HepG2 (cell line): ENCODE measurements around the gene IL36A. TPM values are rescaled to one million over a fixed set of nuclear protein-coding genes. Genes with fewer than 3 reads are reported as not detected.

Experiments used
- ATAC-seq: fragments of 200-7000 bp; cut with Tn5 transposase; 3 replicates; pipeline ENCODE4 v1.9.1; 2020; ENCODE audit warnings: mild to moderate bottlenecking, moderate library complexity
- BruUV-seq: library from RNA; stranded (reverse); fragments of 400-500 nt; replicated peaks from 2 replicates; lab custom pipeline; 2021; lab: Mats Ljungman, UMichigan
- CTCF ChIA-PET: fragments of 300-600 bp; formaldehyde crosslinking; extraction: SDS; loops from one replicate; lab custom pipeline; 2021; ENCODE audit warnings: low total read pairs, inconsistent platforms, low intra/inter-chr PET ratio; lab: Yijun Ruan, JAX
- POLR2A ChIA-PET: fragments of 350-600 bp; sonication (Branson Sonifier 250); formaldehyde crosslinking; loops from one replicate; lab custom pipeline; 2020; ENCODE audit warnings: antibody characterized with exemption, inconsistent platforms; lab: Yijun Ruan, JAX
- DNase-seq: peaks from one replicate; pipeline ENCODE4 v3.0.0-alpha.2; 2015; ENCODE audit warnings: low spot score
- FAIRE-seq: peaks from 3 replicates; lab custom pipeline; 2011; peaks lifted over from hg19 to GRCh38; lab: Jason Lieb, UNC
- H2AFZ ChIP-seq: one replicate; pipeline ENCODE4 v1.6.1; 2011; ENCODE audit warnings: low read length, inconsistent platforms
- H3K27ac ChIP-seq: fragments of 300-600 bp; 3 replicates; pipeline ENCODE4 v1.8.0; 2011; ENCODE audit warnings: mixed run types, mild to moderate bottlenecking, mixed read lengths, low read length, inconsistent platforms; ENCODE audit not compliant: insufficient read depth; ENCODE audit errors: extremely low read length
- H3K27me3 ChIP-seq, 2 experiments: fragments of 200-600 bp in 1 of 2; 2 replicates in 1 of 2; 3 replicates in 1 of 2; pipeline versions ENCODE4 v1.6.0 to v1.8.0; 2011; ENCODE audit warnings: low read length in 2 of 2, mild to moderate bottlenecking in 2 of 2, moderate library complexity in 2 of 2, inconsistent platforms in 1 of 2; ENCODE audit not compliant: insufficient read depth in 2 of 2, control insufficient read depth in 1 of 2
- H3K36me3 ChIP-seq, 2 experiments: fragments of 200-600 bp in 1 of 2; replicated peaks in 1 of 2; 2 replicates in 1 of 2; 3 replicates in 1 of 2; pipeline versions ENCODE4 v1.5.1 to v1.8.0; 2011; ENCODE audit warnings: low read length in 2 of 2, inconsistent platforms in 1 of 2; ENCODE audit not compliant: insufficient read depth in 2 of 2, control insufficient read depth in 1 of 2
- H3K4me1 ChIP-seq: 2 replicates; pipeline ENCODE4 v1.5.1; 2012; ENCODE audit warnings: low read length, inconsistent platforms; ENCODE audit not compliant: insufficient read depth
- H3K4me2 ChIP-seq: 2 replicates; pipeline ENCODE4 v1.6.0; 2011; ENCODE audit warnings: low read depth, low read length, inconsistent platforms
- H3K4me3 ChIP-seq, 3 experiments: fragments of 200-600 bp in 1 of 3; sonication (generic), shearing (Covaris generic) in 1 of 3; replicated peaks in 1 of 3; 2 replicates each; pipeline ENCODE4 v1.5.1; 2011 to 2016; ENCODE audit warnings: low read length in 3 of 3, inconsistent platforms in 2 of 3, low read depth in 2 of 3, mild to moderate bottlenecking in 2 of 3, control low read depth in 1 of 3, mixed read lengths in 1 of 3; ENCODE audit not compliant: insufficient read depth in 1 of 3
- H3K79me2 ChIP-seq: one replicate; pipeline ENCODE4 v1.6.1; 2011; ENCODE audit warnings: low read length, inconsistent platforms; ENCODE audit not compliant: insufficient read depth
- H3K9ac ChIP-seq: 2 replicates; pipeline ENCODE4 v1.6.0; 2011; ENCODE audit warnings: mild to moderate bottlenecking, low read depth, low read length, inconsistent platforms; ENCODE audit not compliant: insufficient read depth
- H3K9me3 ChIP-seq: 2 replicates; pipeline ENCODE4 v1.5.1; 2012; ENCODE audit warnings: mild to moderate bottlenecking, low read length
- H4K20me1 ChIP-seq: 2 replicates; pipeline ENCODE4 v1.6.0; 2011; ENCODE audit warnings: inconsistent platforms, mild to moderate bottlenecking, low read length, moderate library complexity; ENCODE audit not compliant: insufficient read depth
- ARNTL ChIP-seq: sonication (generic); formaldehyde crosslinking; IDR thresholded peaks from 2 replicates; pipeline ENCODE4 v1.4.0; 2020; ENCODE audit warnings: mild to moderate bottlenecking, missing genetic modification reagents
- CHD2 ChIP-seq: IDR thresholded peaks from 2 replicates; pipeline ENCODE4 v1.6.1; 2011; ENCODE audit warnings: low read depth, low read length, improper control_type of control experiment
- DBP ChIP-seq: sonication (generic); formaldehyde crosslinking; IDR thresholded peaks from 2 replicates; pipeline ENCODE4 v1.4.0; 2020; ENCODE audit warnings: missing genetic modification reagents; ENCODE audit errors: not compliant biosample characterization
- GLI4 ChIP-seq: sonication (generic); formaldehyde crosslinking; IDR thresholded peaks from 2 replicates; pipeline ENCODE4 v1.5.1; 2020; ENCODE audit warnings: missing genetic modification reagents, mild to moderate bottlenecking, moderate library complexity, borderline replicate concordance
- PHB2 ChIP-seq: fragments of 450-650 bp; IDR thresholded peaks from 2 replicates; pipeline ENCODE4 v1.6.1; 2018; ENCODE audit not compliant: partially characterized antibody
- PITX1 ChIP-seq: sonication (generic); formaldehyde crosslinking; IDR thresholded peaks from 2 replicates; pipeline ENCODE4 v1.5.1; 2020; ENCODE audit warnings: mild to moderate bottlenecking, missing genetic modification reagents
- STAG1 ChIP-seq: sonication (generic); formaldehyde crosslinking; IDR thresholded peaks from 2 replicates; pipeline ENCODE4 v1.4.0; 2020; ENCODE audit warnings: missing genetic modification reagents
- TAF15 ChIP-seq: fragments of 200-400 bp; formaldehyde crosslinking; IDR thresholded peaks from one replicate; pipeline ENCODE4 v1.6.1; 2018; ENCODE audit warnings: mild to moderate bottlenecking, low read depth, low read length; ENCODE audit not compliant: poor library complexity, severe bottlenecking
- ZNF180 ChIP-seq: sonication (generic); formaldehyde crosslinking; IDR thresholded peaks from 2 replicates; pipeline ENCODE4 v1.4.0; 2020; ENCODE audit warnings: low read depth, missing genetic modification reagents, borderline replicate concordance
- ZNF615 ChIP-seq: sonication (generic); formaldehyde crosslinking; IDR thresholded peaks from 2 replicates; pipeline ENCODE4 v1.5.0; 2020; ENCODE audit warnings: mild to moderate bottlenecking, missing genetic modification reagents, borderline replicate concordance
- ZNF766 ChIP-seq: sonication (generic); formaldehyde crosslinking; IDR thresholded peaks from 2 replicates; pipeline ENCODE4 v1.5.0; 2020; ENCODE audit warnings: missing genetic modification reagents, borderline replicate concordance
- ZNF773 ChIP-seq: sonication (generic); formaldehyde crosslinking; IDR thresholded peaks from 2 replicates; pipeline ENCODE4 v1.4.0; 2020; ENCODE audit warnings: missing genetic modification reagents, borderline replicate concordance
- ZNF792 ChIP-seq: IDR thresholded peaks from 2 replicates; pipeline ENCODE4 v1.6.1; 2016
- ZNF878 ChIP-seq: sonication (generic); formaldehyde crosslinking; IDR thresholded peaks from 2 replicates; pipeline ENCODE4 v1.8.1; 2023; ENCODE audit warnings: mild to moderate bottlenecking, missing genetic modification reagents, moderate library complexity
- WGBS: methylation state at CpG from one replicate; pipeline ENCODE4 v1.1.6; 2017; ENCODE audit warnings: low lambda C conversion rate; 5-methylcytosine and 5-hydroxymethylcytosine counted together
- in situ Hi-C: cut with HindIII; loops from 2 replicates; pipeline ENCODE4 v1.10.0; 2017; ENCODE audit warnings: low pct_unique_long_range_greater_than_20kb; ENCODE audit not compliant: extremely low pct_ligation_motif_present
- intact Hi-C: fragments of 100-400 bp; cut with micrococcal nuclease; formaldehyde crosslinking; loops from one replicate; pipeline ENCODE4 v1.10.0; 2022; ENCODE audit not compliant: unreplicated experiment
- polyA plus RNA-seq, 8 experiments: library from polyadenylated mRNA; depleted of rRNA in 3 of 8; stranded (reverse) in 7 of 8; unstranded in 1 of 8; fragments of >200 nt; fragmentation: Illumina TruSeq in 4 of 8; extraction: Trizol in 4 of 8; gene quantifications; 2 replicates each; pipeline versions ENCODE4 v1.2.1 to v1.2.3, GENCODE V29; 2011 to 2016; ENCODE audit warnings: low read depth in 4 of 8, missing spikeins in 1 of 8, mixed read lengths in 1 of 8; ENCODE audit not compliant: insufficient read depth in 1 of 8
- total RNA-seq, 5 experiments: library from RNA; depleted of rRNA; stranded (reverse); fragments of >200 nt; fragmentation: Illumina TruSeq; extraction: Trizol; gene quantifications; 2 replicates each; pipeline ENCODE4 v1.2.3, GENCODE V29; 2016; ENCODE audit warnings: low read depth in 1 of 5

The IL36A gene
- total and polyA plus RNA-seq, 2 of the 13 experiments (the other 11 are each of a cell fraction or from before 2014, with no cell fraction given), result not detected

- TF ChIP-seq PITX1 (CRISPR knock-in tag), result no peak
- TF ChIP-seq DBP, result no peak
- TF ChIP-seq GLI4 (CRISPR knock-in tag), result no peak
- no peak for TF ChIP-seq ZNF615 (CRISPR knock-in tag)
- TF ChIP-seq PHB2, result no peak
Measured at GRCh38 chr2:112995346-112995920, 9.8 kb upstream of the IL36A start (continued).

GRCh38 chr2:112996635-112997034, 8.6 kb upstream of the IL36A start:
- Histone ChIP-seq H3K27ac (no peak overlapping the region), H3K9me3 (peaks cover 22% of the 10 kb centered on the region), H3K9ac (no peak overlapping the region), H4K20me1 (no peaks in the 10 kb centered on the region)
- in situ Hi-C loops, result no loop called here
- DNase-seq, result no peak
- 23% methylated on average over 6 of the region's 6 CpGs for WGBS
- POLR2A ChIA-PET, result no interaction called here
- TF ChIP-seq ZNF766 (no peak), ZNF792 (CRISPR knock-in tag) (no peak), TAF15 (no peak), CHD2 (no peak), ZNF878 (CRISPR knock-in tag) (no peak), STAG1 (CRISPR knock-in tag) (no peak), ZNF773 (CRISPR knock-in tag) (no peak), ZNF180 (no peak), ARNTL (CRISPR knock-in tag) (no peak)
- TF ChIP-seq, all 625 proteins: peak for 0
- no peak for FAIRE-seq
- no peaks in the 10 kb centered on the region for H3K36me3 ChIP-seq
- H3K4me1 ChIP-seq, result peaks cover 14% of the 10 kb centered on the region
- H2AFZ ChIP-seq, result no peak overlapping the region
- intact Hi-C loops, result no loop called here
- H3K4me2 ChIP-seq, result no peak overlapping the region
- CTCF ChIA-PET, result no interaction called here
- no peaks in the 10 kb centered on the region; a peak in 1 of 5 replicates for H3K27me3 ChIP-seq
- ATAC-seq, result no peak
- no TSS peak for BruUV-seq
- H3K4me3 ChIP-seq, result no peak overlapping the region
- no peaks in the 10 kb centered on the region for H3K79me2 ChIP-seq
